Glomerular endothelial cell (primary cell): ENCODE measurements around the gene TRPC4. TPM values are rescaled to one million over a fixed set of nuclear protein-coding genes. Genes with fewer than 3 reads are reported as not detected.
A peak's percentile ranks its signal among the peaks of the same experiment; 100 is the strongest.

ENCODE experiments used
- DNase-seq: peaks from one replicate; pipeline ENCODE4 v3.0.0-alpha.2; 2011; ENCODE audit warnings: low read depth, low spot score; ENCODE audit errors: extremely low read depth
- total RNA-seq: library from RNA; depleted of rRNA; stranded (reverse); fragments of >200 nt; gene quantifications from 2 replicates; pipeline ENCODE4 v1.2.3, GENCODE V29; 2015

The TRPC4 gene
- total RNA-seq, 1 donor from 2014 or later = 6.3 TPM

GRCh38 chr13:37665420-37665819, 204.2 kb downstream of the TRPC4 start:
- no peak for DNase-seq

- DNase-seq = no peak
Observed at GRCh38 chr13:37663724-37664123, 205.8 kb downstream of the TRPC4 start.

- DNase-seq = no peak
Observed at GRCh38 chr13:37662624-37663023, 206.9 kb downstream of the TRPC4 start.

- DNase-seq = no peak
Observed at GRCh38 chr13:37657956-37658355, 211.6 kb downstream of the TRPC4 start.

- peak; percentile 72 for DNase-seq
Observed at GRCh38 chr13:37657134-37657533, 212.4 kb downstream of the TRPC4 start.

- DNase-seq = peak; percentile 54
Observed at GRCh38 chr13:37656247-37656940, 213.2 kb downstream of the TRPC4 start.

GRCh38 chr13:37652596-37652995, 217.0 kb downstream of the TRPC4 start:
- DNase-seq = no peak

GRCh38 chr13:37651891-37652290, 217.7 kb downstream of the TRPC4 start:
- no peak for DNase-seq

- DNase-seq = no peak
Observed at GRCh38 chr13:37648609-37649008, 221.0 kb downstream of the TRPC4 start.

- DNase-seq = no peak
Observed at GRCh38 chr13:37647031-37647650, 222.4 kb downstream of the TRPC4 start.

- no peak for DNase-seq
Observed at GRCh38 chr13:37646531-37646930, 223.0 kb downstream of the TRPC4 start.

- no peak for DNase-seq
Observed at GRCh38 chr13:37645181-37645740, 224.3 kb downstream of the TRPC4 start.

GRCh38 chr13:37641391-37641790, 228.2 kb downstream of the TRPC4 start:
- DNase-seq = no peak

- DNase-seq = no peak
Observed at GRCh38 chr13:37640499-37640898, 229.1 kb downstream of the TRPC4 start.

GRCh38 chr13:37636701-37637100, 232.9 kb downstream of the TRPC4 start:
- DNase-seq = no peak

- DNase-seq = no peak
Observed at GRCh38 chr13:37632294-37632693, 237.3 kb downstream of the TRPC4 start.

- DNase-seq = no peak
Observed at GRCh38 chr13:37627428-37627827, 242.1 kb downstream of the TRPC4 start.

GRCh38 chr13:37621811-37622361, 247.7 kb downstream of the TRPC4 start:
- no peak for DNase-seq

- DNase-seq = no peak
Observed at GRCh38 chr13:37618554-37618953, 251.0 kb downstream of the TRPC4 start.

GRCh38 chr13:37617173-37617572, 252.4 kb downstream of the TRPC4 start:
- no peak for DNase-seq

GRCh38 chr13:37616131-37616530, 253.4 kb downstream of the TRPC4 start:
- DNase-seq = no peak

GRCh38 chr13:37615276-37615675, 254.3 kb downstream of the TRPC4 start:
- no peak for DNase-seq
